Inflammatory macrophage treated with lipopolysaccharide for 1 hour (primary cell): Measurements from ENCODE around the gene C20orf144.
A peak's percentile ranks its signal among the peaks of the same experiment; 100 is the strongest.

Experiments used
- DNase-seq, 2 donors: peaks; one replicate each; pipeline ENCODE4 v3.0.0-alpha.2; 2020 to 2022

Gene C20orf144

DNA sequence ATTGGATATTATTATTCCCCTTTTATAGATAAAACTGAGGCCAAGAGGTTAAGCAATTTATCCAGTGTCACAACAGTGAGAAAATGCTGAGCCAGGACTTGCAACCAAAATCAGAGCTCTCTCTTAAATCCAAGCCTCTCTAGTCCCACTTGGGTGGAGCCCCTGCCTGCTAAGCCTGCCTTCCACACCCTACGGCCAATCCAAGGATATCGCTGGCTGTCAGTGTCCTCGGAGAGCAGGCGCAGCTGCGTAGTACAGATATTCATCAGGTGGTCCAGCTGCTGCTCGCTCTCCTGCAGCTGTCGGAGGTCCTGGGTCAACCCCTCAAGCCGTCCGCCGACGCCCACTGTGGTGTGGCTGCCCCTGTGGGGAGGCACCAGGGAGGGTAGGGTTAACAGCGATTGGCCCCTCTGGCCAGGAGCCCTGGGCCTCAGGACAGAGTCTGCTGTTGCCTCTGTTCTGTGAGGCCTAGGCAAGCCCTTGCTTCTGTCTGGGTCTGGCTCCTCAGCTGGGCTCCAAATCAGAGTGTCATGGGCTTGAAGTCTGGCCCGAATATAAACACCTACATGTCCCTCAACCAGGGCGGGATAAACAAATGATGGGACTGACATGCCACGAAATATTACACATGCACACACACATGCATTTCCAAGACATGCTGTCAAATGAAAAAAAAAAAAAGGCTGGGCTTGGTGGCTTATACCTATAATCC, 16.0 kb downstream of the C20orf144 start:
- no peak for DNase-seq

DNA sequence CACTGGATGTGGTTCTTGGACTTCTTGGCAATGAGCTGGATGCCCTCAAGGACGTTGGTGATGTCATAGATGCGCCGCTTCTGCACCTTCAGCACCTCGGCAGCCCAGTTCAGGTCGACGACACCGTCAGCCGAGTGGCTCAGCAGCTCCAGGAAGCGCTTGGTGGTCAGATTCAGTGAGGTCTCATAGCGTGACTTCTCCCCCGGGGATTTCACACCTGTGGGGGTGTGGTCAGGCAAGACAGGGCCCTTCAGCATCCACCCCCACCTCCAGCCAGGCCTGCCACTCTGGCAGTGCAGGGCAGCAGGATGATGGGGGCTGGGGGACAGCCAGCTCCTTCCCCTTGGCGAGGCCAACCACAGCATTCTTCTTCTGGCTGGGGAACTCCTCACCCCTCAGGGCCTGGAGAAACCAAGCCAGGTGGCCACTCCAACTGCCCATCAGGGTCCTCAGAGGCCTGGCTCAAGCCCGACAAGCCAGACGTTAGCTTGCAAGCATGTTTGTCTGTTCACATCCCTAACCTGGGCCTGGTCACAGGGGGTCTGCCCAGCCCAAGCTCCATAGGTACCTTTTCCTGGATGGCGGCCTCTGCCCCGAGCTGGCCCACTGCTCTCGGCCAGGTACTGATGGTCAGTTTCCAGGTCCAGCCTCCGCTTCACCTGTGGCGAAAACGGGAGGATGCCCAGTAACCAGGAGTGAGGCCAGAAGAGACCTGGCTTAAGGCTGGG, 17.8 kb downstream of the C20orf144 start:
- DNase-seq, result no peak

DNA sequence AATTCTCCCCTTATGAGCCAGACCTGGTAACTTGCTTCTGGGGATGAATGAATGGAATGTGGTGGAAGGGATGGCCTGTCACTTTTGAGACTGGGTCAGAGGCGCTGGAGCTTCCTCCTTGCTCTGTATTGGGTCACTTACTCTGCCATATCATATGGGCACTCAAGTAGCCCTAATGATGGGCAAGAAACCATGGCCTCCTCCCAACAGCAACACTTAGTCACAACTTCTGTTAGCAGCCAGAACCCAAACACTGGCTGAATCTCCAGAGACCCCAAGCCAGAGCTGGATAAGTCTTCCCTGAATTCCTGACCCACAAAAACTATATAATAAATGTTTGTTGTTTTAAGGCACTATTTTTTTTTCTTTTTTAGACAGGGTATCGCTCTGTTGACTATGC, 18.6 kb downstream of the C20orf144 start:
- no peak for DNase-seq

GRCh38 chr20:33681288-33681687, 19.2 kb downstream of the C20orf144 start:
- no peak for DNase-seq

DNA sequence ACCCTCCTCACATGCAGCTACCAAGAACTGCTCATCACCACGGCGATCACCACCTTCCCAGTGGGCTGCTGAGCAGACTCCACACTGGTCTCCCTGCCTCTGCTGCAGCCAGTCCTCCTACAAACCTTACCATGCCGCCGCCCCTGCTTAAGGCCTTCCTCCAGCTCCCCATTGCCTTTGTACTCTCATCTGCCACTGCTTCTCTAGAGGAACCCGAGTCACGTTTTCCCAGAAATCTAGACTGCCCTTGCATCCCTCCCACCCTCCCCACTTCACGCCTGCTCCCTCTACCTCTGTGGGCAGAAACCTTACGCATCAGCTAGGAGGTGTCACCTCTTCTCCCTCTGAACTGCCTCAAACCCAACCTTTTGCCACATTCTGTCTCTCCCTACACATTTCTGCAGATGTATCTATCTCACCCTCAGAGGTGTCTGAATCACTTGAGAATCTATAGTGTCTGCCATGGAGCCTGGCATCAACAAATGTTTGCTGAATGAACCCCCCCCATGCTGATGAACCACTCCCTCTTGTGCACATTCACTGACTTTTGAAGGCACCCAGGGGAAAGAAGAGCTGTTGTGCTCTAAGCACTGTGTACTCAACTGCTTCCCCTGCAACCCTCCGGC, 19.7 kb downstream of the C20orf144 start:
- no peak for DNase-seq

GRCh38 chr20:33684533-33685327, 22.6 kb downstream of the C20orf144 start:
- DNase-seq, result no peak

DNA sequence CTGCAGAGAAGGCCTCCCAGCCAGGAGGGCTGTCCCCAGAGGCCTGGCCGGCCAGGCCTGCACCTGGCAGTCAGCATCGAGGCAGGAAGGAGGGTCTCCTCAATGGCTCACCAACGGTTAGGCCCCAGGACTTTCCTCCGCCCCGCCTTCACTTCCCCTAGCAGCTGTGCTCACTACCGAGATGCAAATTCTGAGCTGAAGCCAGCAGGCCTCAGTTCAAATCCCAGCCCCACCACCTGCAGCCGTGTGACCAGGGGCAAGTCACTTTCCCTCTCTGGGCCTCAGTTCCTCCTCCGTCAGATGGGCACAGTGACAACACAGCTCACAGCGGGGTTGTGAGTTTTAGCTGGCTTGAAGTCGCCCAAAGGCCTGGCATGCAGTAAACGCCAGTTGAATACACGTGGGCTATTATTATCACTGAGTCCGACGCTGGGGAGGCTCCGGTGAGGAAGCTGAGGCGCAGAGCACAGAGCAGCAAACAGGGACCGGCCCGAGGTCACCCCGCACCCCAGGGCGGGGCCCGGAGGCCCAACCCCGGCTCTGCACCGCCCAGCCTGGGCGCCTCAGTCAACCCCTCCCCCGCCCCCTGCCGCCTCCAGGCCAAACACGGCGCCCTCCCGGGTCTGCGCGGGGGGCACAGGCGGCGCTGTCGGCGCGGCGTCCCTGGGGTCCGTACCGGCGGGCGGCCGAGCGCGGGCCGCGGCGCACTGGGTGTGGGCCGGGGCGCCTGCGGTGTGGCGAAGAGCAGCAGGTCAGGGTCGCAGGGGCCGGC, 23.4 kb downstream of the C20orf144 start:
- peak; percentile 29 to 41 for DNase-seq

GRCh38 chr20:33686100-33686983, 24.2 kb downstream of the C20orf144 start, which contains the start of gene E2F1:
Gene E2F1 (minus strand): TSS chr20:33686385. CDS start chr20:33686264, 121 bp downstream.
- DNase-seq, result peak; percentile 91 to 96

DNA sequence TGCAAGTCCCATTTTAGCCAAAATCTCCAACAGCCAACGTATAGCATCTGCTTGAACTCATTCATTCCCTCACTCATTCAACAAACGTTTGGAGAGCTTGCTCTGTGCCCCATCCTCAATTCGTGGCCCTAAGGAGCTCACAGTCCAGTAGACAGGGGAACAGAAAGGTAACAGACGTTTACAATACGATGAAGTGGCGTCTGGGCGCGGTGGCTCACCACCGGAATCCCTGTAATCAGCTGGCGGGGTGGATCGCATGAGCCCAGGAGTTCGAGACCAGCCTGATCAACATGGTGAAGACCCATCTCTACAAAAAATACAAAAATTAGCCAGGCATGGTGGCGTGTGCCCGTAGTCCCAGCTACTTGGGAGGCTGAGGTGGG, 24.8 kb downstream of the C20orf144 start:
- DNase-seq, result no peak

DNA sequence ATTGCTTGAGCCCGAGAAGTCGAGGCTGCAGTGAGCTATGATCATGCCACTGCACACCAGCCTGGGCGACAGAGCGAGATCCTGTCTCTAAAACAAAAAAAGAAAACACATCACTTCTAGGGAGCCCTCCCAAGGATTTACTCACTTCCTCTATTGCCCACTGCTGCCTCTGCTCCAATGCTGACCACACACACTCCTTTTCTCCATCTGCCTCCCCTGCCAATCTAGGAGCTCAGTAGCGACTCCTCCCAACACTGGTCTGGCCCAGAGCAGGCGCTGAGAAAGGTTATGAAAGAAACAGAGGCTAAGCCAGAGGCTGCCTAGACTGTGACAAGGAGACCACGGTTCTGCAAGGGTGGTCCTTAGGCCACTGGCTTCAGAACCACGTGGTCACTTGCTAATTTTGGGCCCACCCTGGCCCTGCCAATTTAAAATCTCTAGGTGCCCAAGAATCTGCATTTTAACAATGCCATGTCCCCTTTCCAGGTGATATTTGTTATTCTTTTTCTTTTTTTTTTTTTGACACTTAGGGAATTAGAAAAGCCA, 25.3 kb downstream of the C20orf144 start:
- DNase-seq, result peak; percentile 22 to 48

- DNase-seq, result no peak
Measured at GRCh38 chr20:33687993-33688937, 26.1 kb downstream of the C20orf144 start.

DNA sequence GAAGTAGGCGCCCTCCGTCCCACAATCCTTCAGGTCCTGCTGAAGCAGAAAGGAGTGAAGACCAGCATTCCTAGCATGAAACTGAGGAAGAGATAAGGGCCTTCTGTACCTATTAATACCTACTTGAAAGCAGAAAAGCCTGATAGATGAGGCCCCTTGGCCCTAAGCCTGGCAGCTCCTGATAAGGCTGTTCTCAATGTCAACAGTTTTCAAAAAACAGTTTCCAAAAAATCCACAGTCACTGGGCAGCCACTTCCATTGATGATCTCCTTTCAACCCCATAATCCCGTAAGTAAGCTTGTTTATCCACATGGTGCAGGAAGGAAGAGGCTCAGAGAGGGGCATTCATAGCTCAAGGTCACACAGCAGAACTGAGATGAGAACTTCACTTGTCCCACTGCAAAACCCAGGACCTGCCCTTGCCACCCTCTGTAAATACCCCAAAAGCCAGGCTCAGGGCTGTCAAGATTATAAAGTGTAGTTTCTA, 26.9 kb downstream of the C20orf144 start:
- no peak for DNase-seq

DNA sequence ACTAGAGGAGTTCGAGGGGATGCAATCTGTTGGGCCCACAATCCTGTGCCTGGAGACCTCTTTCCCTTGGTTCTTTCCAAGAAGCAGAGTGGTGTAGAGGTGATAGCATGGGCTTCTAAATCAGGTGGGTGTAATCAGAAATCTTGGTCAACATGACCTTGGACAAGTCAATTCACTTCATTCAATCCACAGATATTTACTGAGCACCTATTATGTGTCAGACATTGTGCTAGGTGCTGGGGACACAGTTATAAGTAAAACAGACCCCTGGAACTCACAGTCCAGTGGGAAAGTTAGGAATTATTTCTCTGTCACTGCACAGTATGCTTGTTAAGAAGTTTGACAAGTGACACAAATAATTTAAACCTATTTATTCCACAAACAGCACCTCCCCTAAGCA, 27.4 kb downstream of the C20orf144 start:
- DNase-seq, result no peak

DNA sequence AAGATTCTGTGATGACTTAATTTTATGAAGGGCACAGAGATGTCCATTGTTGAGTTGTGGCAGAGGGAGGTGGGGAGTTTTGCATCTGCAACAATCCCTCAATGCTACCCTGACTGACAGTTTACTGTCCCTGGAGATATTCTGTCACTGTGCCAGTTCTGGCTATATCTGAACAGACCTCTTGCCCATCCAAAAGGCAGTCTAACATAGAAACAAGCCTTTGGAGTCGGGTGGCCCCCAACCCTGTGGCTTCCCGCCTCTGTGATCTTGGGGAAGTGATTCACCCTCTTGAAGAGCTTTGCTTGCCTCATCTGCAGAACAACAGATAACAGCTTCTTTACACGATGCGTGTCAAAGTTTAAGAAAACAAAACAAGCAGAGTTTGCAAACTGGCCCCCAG, 27.8 kb downstream of the C20orf144 start:
- peak; percentile 29 to 49 for DNase-seq

- no peak for DNase-seq
Measured at GRCh38 chr20:33693289-33693688, 31.2 kb downstream of the C20orf144 start.

- no peak for DNase-seq
Measured at GRCh38 chr20:33693741-33694638, 31.9 kb downstream of the C20orf144 start.

GRCh38 chr20:33694639-33695012, 32.5 kb downstream of the C20orf144 start:
- DNase-seq, result no peak

GRCh38 chr20:33696448-33696847, 34.3 kb downstream of the C20orf144 start:
- DNase-seq, result no peak

DNA sequence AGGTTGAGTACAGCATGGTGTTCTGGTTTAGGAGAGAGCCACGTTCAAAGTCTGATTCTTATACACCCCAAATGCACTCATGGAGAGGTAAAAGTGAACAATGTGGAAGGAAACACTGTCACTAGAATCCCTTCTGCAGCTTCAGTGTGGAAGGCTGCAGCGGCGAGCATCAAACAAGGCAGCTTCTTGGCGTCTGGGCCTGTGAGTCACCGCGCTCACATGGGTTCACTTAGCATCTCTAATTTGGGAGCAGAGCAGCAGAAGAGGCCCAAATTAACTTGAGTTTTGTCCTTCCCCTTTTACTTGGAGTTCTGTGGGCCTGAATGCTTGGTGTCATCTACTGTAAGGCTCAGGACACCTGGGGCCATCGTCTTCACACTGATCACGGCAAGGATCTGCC, 35.0 kb downstream of the C20orf144 start:
- no peak for DNase-seq
